ENCODE results near the gene LBP. TPM values are rescaled to one million over a fixed set of nuclear protein-coding genes. Genes with fewer than 3 reads are reported as not detected.

Gene LBP
- total RNA-seq, 1 experiment from 2014 or later = 0.52 TPM

GRCh38 chr20:38393259-38393658, 47.0 kb downstream of the LBP start:
- Histone ChIP-seq H2AFZ (ENCODE audit: low read length) (no peak overlapping the region), H3K79me1 (ENCODE audit: insufficient read depth, low read depth, low read length, poor library complexity, severe bottlenecking) (no peaks in the 10 kb centered on the region), H3K18ac (ENCODE audit: insufficient read length, low read depth, low read length) (no peak overlapping the region), H4K91ac (ENCODE audit: insufficient read length, low read depth, low read length) (no peak overlapping the region), H3K14ac (ENCODE audit: insufficient read depth, low read length) (no peak overlapping the region), H3K56ac (ENCODE audit: insufficient read length, low read depth, low read length) (no peak overlapping the region), H3K27me3 (ENCODE audit: insufficient read depth, low read length) (no peaks in the 10 kb centered on the region), H3K4me1 (ENCODE audit: insufficient read depth, low read length) (no peaks in the 10 kb centered on the region), H2BK120ac (ENCODE audit: low read depth, low read length, poor library complexity, severe bottlenecking) (no peak overlapping the region), H3K9ac (ENCODE audit: extremely low read depth, insufficient read length, low read length) (no peak overlapping the region), H2BK15ac (ENCODE audit: low read depth, low read length) (no peak overlapping the region), H3K27ac (ENCODE audit: insufficient read length, low read depth, low read length) (no peak overlapping the region), H3K4me2 (ENCODE audit: insufficient read depth, insufficient read length, low read length) (no peak overlapping the region), H2AK5ac (ENCODE audit: insufficient read length, low read length) (no peak overlapping the region), H4K5ac (ENCODE audit: insufficient read length, low read depth, low read length) (no peak overlapping the region), H2BK12ac (ENCODE audit: insufficient read length, low read depth, low read length) (no peak overlapping the region), H4K8ac (replicated peaks; ENCODE audit: insufficient read length, low read depth, low read length) (no peak overlapping the region), H3K23ac (ENCODE audit: insufficient read length, low read depth, low read length) (no peak overlapping the region), H3K4ac (ENCODE audit: low read depth, low read length) (no peak overlapping the region), H4K20me1 (ENCODE audit: control insufficient read depth, insufficient read depth, insufficient read length) (no peaks in the 10 kb centered on the region), H3K79me2 (ENCODE audit: insufficient read depth, low read length) (no peaks in the 10 kb centered on the region), H3K23me2 (ENCODE audit: insufficient read length, low read depth, low read length, poor library complexity, severe bottlenecking) (no peaks in the 10 kb centered on the region), H3K9me3 (ENCODE audit: control insufficient read depth, low read depth, low read length) (no peaks in the 10 kb centered on the region), H2BK20ac (ENCODE audit: low read depth, low read length, poor library complexity, severe bottlenecking) (no peak overlapping the region), H2BK5ac (ENCODE audit: insufficient read length, low read length) (no peak overlapping the region), H3T11ph (ENCODE audit: low read length) (no peak overlapping the region)
- no peak overlapping the region for H3K4me3 Mint-ChIP-seq
- no peaks in the 10 kb centered on the region for H3K36me3 Mint-ChIP-seq (ENCODE audit: insufficient read depth in 1 of 3, low read depth in 3 of 3)
- no peak for DNase-seq
- H3K4me1 Mint-ChIP-seq = peaks cover 0 to 5% of the 10 kb centered on the region in 2 experiments; a peak in 2 of 4 replicates
- no peak overlapping the region for H3K27ac Mint-ChIP-seq
- WGBS (ENCODE audit: extremely low coverage, insufficient read length, low lambda C conversion rate) = no CpG with 5 or more reads among the region's 5 CpGs
- no peaks in the 10 kb centered on the region for H3K27me3 Mint-ChIP-seq (ENCODE audit: low read depth)
- TF ChIP-seq CTCF (conservative IDR thresholded peaks at IDR 0.05) = no peak
- H3K9me3 Mint-ChIP-seq = peaks cover 0 to 2% of the 10 kb centered on the region in 2 experiments; a peak in 1 of 5 replicates

Data from H9 (cell line).